GM23338 (cell line): ENCODE data around the gene KRT222. TPM values are rescaled to one million over a fixed set of nuclear protein-coding genes. Genes with fewer than 3 reads are reported as not detected.
A peak's percentile ranks its signal among the peaks of the same experiment; 100 is the strongest.

Experiments used
- ATAC-seq: fragments of 200-7000 bp; cut with Tn5 transposase; 3 replicates; pipeline ENCODE4 v1.9.1; 2020
- DNase-seq: peaks from one replicate; pipeline ENCODE4 v3.0.0-alpha.2; 2015; ENCODE audit warnings: low spot score
- H2AFZ ChIP-seq: fragments of 200-600 bp; sonication (generic); 2 replicates; pipeline ENCODE4 v1.8.0; 2016; ENCODE audit warnings: antibody characterized with exemption, mild to moderate bottlenecking, moderate library complexity
- H3F3A ChIP-seq: fragments of 200-600 bp; sonication (generic); replicated peaks from 2 replicates; pipeline ENCODE4 v1.8.0; 2017; ENCODE audit warnings: antibody characterized with exemption, mixed run types, low read depth
- H3K27ac ChIP-seq: fragments of 200-600 bp; sonication (generic); 2 replicates; pipeline ENCODE4 v1.6.1; 2016; ENCODE audit warnings: low read depth
- H3K27me3 ChIP-seq: fragments of 200-600 bp; sonication (generic); 2 replicates; pipeline ENCODE4 v1.8.0; 2016; ENCODE audit warnings: mild to moderate bottlenecking, mixed run types, moderate library complexity; ENCODE audit not compliant: insufficient read depth
- H3K36me3 ChIP-seq: fragments of 200-600 bp; sonication (generic); 2 replicates; pipeline ENCODE4 v1.8.0; 2016; ENCODE audit warnings: mild to moderate bottlenecking; ENCODE audit not compliant: insufficient read depth
- H3K4me1 ChIP-seq: fragments of 200-600 bp; sonication (generic); 2 replicates; pipeline ENCODE4 v1.8.0; 2016; ENCODE audit warnings: mild to moderate bottlenecking, moderate library complexity; ENCODE audit not compliant: insufficient read depth
- H3K4me2 ChIP-seq: fragments of 200-600 bp; sonication (generic); 2 replicates; pipeline ENCODE4 v1.7.1; 2017; ENCODE audit warnings: mixed run types
- H3K4me3 ChIP-seq: fragments of 200-600 bp; sonication (generic); 2 replicates; pipeline ENCODE4 v1.6.1; 2016; ENCODE audit warnings: mixed run types
- H3K79me2 ChIP-seq: fragments of 200-600 bp; sonication (generic); replicated peaks from 2 replicates; pipeline ENCODE4 v1.8.0; 2017; ENCODE audit warnings: mild to moderate bottlenecking; ENCODE audit not compliant: insufficient read depth
- H3K9me2 ChIP-seq: fragments of 200-600 bp; sonication (generic); 2 replicates; pipeline ENCODE4 v1.8.0; 2017; ENCODE audit not compliant: insufficient read depth
- H4K20me1 ChIP-seq: fragments of 200-600 bp; sonication (generic); replicated peaks from 2 replicates; pipeline ENCODE4 v1.8.0; 2017; ENCODE audit warnings: mild to moderate bottlenecking; ENCODE audit not compliant: insufficient read depth
- H3K27ac Mint-ChIP-seq: 2 replicates; pipeline ENCODE4 v1.8.0; 2020; ENCODE audit warnings: inconsistent platforms, mild to moderate bottlenecking, moderate library complexity, mixed read lengths
- H3K27me3 Mint-ChIP-seq: 3 replicates; pipeline ENCODE4 v1.8.0; 2022; ENCODE audit warnings: low read depth, mild to moderate bottlenecking, moderate library complexity, mixed read lengths, inconsistent platforms; ENCODE audit not compliant: insufficient read depth, poor library complexity
- H3K36me3 Mint-ChIP-seq: 3 replicates; pipeline ENCODE4 v1.8.0; 2021; ENCODE audit warnings: low read depth, mild to moderate bottlenecking, inconsistent platforms, moderate library complexity, mixed read lengths
- H3K4me1 Mint-ChIP-seq: 3 replicates; pipeline ENCODE4 v1.8.0; 2020; ENCODE audit warnings: mild to moderate bottlenecking, inconsistent platforms, mixed read lengths
- H3K4me3 Mint-ChIP-seq: 3 replicates; pipeline ENCODE4 v1.8.0; 2021; ENCODE audit warnings: moderate library complexity, mild to moderate bottlenecking, inconsistent platforms, mixed read lengths
- H3K9me3 Mint-ChIP-seq: 3 replicates; pipeline ENCODE4 v1.8.0; 2020; ENCODE audit warnings: moderate library complexity, mild to moderate bottlenecking, inconsistent platforms, mixed read lengths
- CREB1 ChIP-seq: fragments of 250-450 bp; sonication (Bioruptor Pico); IDR thresholded peaks from 2 replicates; pipeline ENCODE4 v1.5.0; 2020; ENCODE audit warnings: low read depth, mild to moderate bottlenecking, moderate library complexity
- JUNB ChIP-seq: IDR thresholded peaks from one replicate; pipeline ENCODE4 v1.6.1; 2016; ENCODE audit warnings: antibody characterized with exemption; ENCODE audit not compliant: unreplicated experiment
- NANOG ChIP-seq: IDR thresholded peaks from 2 replicates; pipeline ENCODE4 v1.6.1; 2016; ENCODE audit warnings: antibody characterized with exemption, borderline replicate concordance
- POLR2AphosphoS5 ChIP-seq: IDR thresholded peaks from 2 replicates; pipeline ENCODE4 v1.6.1; 2016; ENCODE audit warnings: antibody characterized with exemption, low read depth
- STAT1 ChIP-seq: IDR thresholded peaks from one replicate; pipeline ENCODE4 v1.6.1; 2016; ENCODE audit warnings: antibody characterized with exemption; ENCODE audit not compliant: unreplicated experiment
- ZNF114 ChIP-seq: fragments of 250-450 bp; sonication (Bioruptor Pico); IDR thresholded peaks from 2 replicates; pipeline ENCODE4 v1.5.0; 2020; ENCODE audit warnings: mild to moderate bottlenecking, moderate library complexity
- ZNF331 ChIP-seq: fragments of 250-450 bp; sonication (Bioruptor Pico); IDR thresholded peaks from 2 replicates; pipeline ENCODE4 v1.5.0; 2020; ENCODE audit warnings: low read depth, mild to moderate bottlenecking, moderate library complexity
- polyA plus RNA-seq: library from polyadenylated mRNA; unstranded; fragments of >200 nt; fragmentation: Nextera tagmentation; extraction: Ambion mirVana; gene quantifications from 2 replicates; pipeline ENCODE4 v1.2.1, GENCODE V29; 2016
- total RNA-seq: library from RNA; depleted of rRNA; stranded (reverse); fragments of >200 nt; shearing (Covaris generic); gene quantifications from 2 replicates; pipeline ENCODE4 v1.2.3, GENCODE V29; 2014
- TF ChIP-seq, protein P1 (sequence below): IDR thresholded peaks from 2 replicates; pipeline ENCODE4 v1.6.1; 2016; ENCODE audit warnings: antibody characterized with exemption
- TF ChIP-seq, protein P2 (sequence below): fragments of 250-450 bp; sonication (Bioruptor Pico); IDR thresholded peaks from 2 replicates; pipeline ENCODE4 v1.5.0; 2020; ENCODE audit warnings: mild to moderate bottlenecking, moderate library complexity

The KRT222 gene
- total and polyA plus RNA-seq, 2 experiments from 2014 or later: not detected

DNA sequence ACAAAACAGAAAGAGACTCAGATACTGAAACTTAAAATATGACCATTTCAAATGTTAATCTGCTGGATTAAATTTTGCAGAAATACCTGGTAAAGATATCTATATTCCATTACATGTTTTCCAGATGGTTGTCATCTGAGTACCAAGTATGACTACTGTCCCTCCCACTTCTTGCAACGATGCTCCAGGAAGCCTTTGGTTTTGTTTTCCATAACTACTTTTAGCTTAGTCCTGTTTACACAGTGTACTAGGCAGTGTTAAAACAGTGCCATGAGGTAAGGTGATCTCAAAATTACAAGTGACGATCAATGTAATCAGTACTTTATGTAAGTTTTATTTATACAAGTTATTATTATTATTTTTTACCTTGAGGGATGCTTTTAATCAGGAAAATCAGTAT is 35.1 kb downstream of the KRT222 start:
- no peak for DNase-seq
- H3K9me2 ChIP-seq: no peaks in the 10 kb centered on the region
- peaks cover 64% of the 10 kb centered on the region for H3K36me3 Mint-ChIP-seq
- H3K27ac ChIP-seq: no peak overlapping the region
- H3K4me3 ChIP-seq: no peak overlapping the region
- no peak overlapping the region for H3K4me2 ChIP-seq
- no peak for ATAC-seq
- no peaks in the 10 kb centered on the region for H3K79me2 ChIP-seq
- no peaks in the 10 kb centered on the region; the same call in 1 of the 2 replicates for H4K20me1 ChIP-seq
- no peaks in the 10 kb centered on the region for H3K27me3 ChIP-seq
- TF ChIP-seq ZNF114 (no peak), NANOG (no peak), POLR2AphosphoS5 (no peak), STAT1 (no peak), JUNB (no peak)
- TF ChIP-seq, protein P1, sequence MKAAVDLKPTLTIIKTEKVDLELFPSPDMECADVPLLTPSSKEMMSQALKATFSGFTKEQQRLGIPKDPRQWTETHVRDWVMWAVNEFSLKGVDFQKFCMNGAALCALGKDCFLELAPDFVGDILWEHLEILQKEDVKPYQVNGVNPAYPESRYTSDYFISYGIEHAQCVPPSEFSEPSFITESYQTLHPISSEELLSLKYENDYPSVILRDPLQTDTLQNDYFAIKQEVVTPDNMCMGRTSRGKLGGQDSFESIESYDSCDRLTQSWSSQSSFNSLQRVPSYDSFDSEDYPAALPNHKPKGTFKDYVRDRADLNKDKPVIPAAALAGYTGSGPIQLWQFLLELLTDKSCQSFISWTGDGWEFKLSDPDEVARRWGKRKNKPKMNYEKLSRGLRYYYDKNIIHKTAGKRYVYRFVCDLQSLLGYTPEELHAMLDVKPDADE: no peak
- no peak overlapping the region for H2AFZ ChIP-seq
- no peak overlapping the region for H3K27ac Mint-ChIP-seq
- H3K4me3 Mint-ChIP-seq: no peak overlapping the region
- peaks cover 58% of the 10 kb centered on the region for H3K36me3 ChIP-seq
- peaks cover 2% of the 10 kb centered on the region for H3K27me3 Mint-ChIP-seq
- 0 out of 2 replicates have a peak, but pooled peaks cover 4% of the 10 kb centered on the region for H3F3A ChIP-seq
- H3K4me1 Mint-ChIP-seq: peaks cover 2% of the 10 kb centered on the region; the same call in 2 of the 3 replicates
- peaks cover 4% of the 10 kb centered on the region for H3K4me1 ChIP-seq
- no peaks in the 10 kb centered on the region for H3K9me3 Mint-ChIP-seq

DNA sequence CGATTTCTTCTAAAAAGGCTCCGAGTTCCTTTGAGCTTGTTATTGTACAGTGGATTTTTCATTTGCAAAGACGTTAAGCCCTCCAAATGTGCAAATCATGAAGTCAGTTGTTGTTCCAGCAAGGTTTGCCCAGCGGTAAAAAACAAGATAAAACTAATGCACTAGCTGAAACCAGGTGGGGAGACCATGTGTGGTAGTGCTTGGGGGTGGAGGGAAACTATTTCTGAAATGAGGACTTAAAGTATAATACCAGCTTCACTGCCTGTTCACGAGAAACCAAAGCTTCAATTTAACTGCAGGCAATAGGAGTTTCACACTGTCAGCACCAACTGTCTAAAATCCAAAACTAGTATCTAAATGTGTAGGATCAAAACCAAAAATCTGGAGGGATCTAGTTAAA is 39.7 kb downstream of the KRT222 start:
- no peak overlapping the region for H3K4me3 Mint-ChIP-seq
- 0 out of 2 replicates have a peak, but pooled peaks cover 4% of the 10 kb centered on the region for H3F3A ChIP-seq
- peaks cover 22% of the 10 kb centered on the region; the same call in 2 of the 3 replicates for H3K36me3 Mint-ChIP-seq
- H2AFZ ChIP-seq: no peak overlapping the region
- no peaks in the 10 kb centered on the region for H3K27me3 ChIP-seq
- H3K27ac Mint-ChIP-seq: peak overlapping the region; percentile 7; the same call in 1 of the 2 replicates
- H3K79me2 ChIP-seq: no peaks in the 10 kb centered on the region
- no peak for TF ChIP-seq NANOG
- H3K36me3 ChIP-seq: peaks cover 20% of the 10 kb centered on the region
- no peak overlapping the region for H3K27ac ChIP-seq
- H3K4me1 Mint-ChIP-seq: peaks cover 8% of the 10 kb centered on the region
- H3K9me3 Mint-ChIP-seq: no peaks in the 10 kb centered on the region
- H3K4me2 ChIP-seq: no peak overlapping the region
- ATAC-seq: no peak
- no peak for DNase-seq
- no peaks in the 10 kb centered on the region for H3K27me3 Mint-ChIP-seq
- H3K4me3 ChIP-seq: no peak overlapping the region
- H4K20me1 ChIP-seq: no peaks in the 10 kb centered on the region; the same call in 1 of the 2 replicates
- peaks cover 14% of the 10 kb centered on the region for H3K4me1 ChIP-seq
- H3K9me2 ChIP-seq: no peaks in the 10 kb centered on the region

DNA sequence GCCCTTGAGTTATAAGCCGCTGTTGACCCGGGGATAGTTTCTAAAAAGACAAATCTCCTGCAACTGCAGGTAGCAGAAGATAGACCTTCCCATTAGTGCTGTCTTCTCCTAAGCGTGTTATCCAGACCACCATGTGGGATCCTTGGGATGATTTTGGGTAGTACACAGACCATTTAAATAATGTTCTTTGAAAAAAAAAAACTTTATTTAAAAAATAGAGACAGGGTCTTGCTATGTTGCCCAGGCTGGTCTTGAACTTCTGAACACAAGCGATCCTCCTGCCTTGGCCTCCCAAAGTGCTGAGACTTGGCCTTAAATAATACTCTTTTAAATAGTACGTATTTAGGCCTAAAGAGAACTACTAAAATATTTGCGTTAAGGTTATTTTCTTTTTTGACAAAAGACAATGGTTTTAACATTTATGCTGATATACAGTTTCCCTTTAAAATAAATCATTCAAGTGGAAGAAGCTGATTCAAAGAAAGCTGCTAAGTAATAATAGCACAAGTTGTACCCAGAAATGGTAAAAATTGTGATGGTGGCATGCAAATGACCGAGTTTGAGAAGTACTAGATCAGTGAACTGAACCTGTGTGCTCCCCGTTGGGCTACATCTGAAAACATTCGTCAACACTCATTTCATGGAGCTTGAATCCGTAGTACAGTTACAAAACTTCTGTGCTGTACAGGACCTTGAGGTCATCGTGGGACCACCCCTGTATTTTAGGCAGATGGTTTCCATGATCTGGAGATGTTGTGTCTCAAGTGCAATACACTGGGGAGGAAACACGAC is 41.4 kb downstream of the KRT222 start:
- H3K9me2 ChIP-seq: no peaks in the 10 kb centered on the region
- H3K79me2 ChIP-seq: no peaks in the 10 kb centered on the region
- H3K36me3 ChIP-seq: peaks cover 4% of the 10 kb centered on the region; the same call in 1 of the 2 replicates
- ATAC-seq (no peak), DNase-seq (no peak)
- H4K20me1 ChIP-seq: no peaks in the 10 kb centered on the region; the same call in 1 of the 2 replicates
- Mint-ChIP-seq H3K9me3 (no peaks in the 10 kb centered on the region), H3K4me1 (peaks cover 8% of the 10 kb centered on the region), H3K27ac (no peak overlapping the region), H3K4me3 (no peak overlapping the region), H3K36me3 (peaks cover 7% of the 10 kb centered on the region; the same call in 2 of the 3 replicates), H3K27me3 (no peaks in the 10 kb centered on the region)
- peaks cover 14% of the 10 kb centered on the region for H3K4me1 ChIP-seq
- H3F3A ChIP-seq: 0 out of 2 replicates have a peak, but pooled peaks cover 4% of the 10 kb centered on the region
- no peak overlapping the region for H3K4me3 ChIP-seq
- H3K4me2 ChIP-seq: no peak overlapping the region
- no peak overlapping the region for H3K27ac ChIP-seq
- no peak overlapping the region for H2AFZ ChIP-seq
- no peaks in the 10 kb centered on the region for H3K27me3 ChIP-seq
- TF ChIP-seq NANOG (no peak), ZNF331 (CRISPR knock-in tag) (no peak), ZNF114 (no peak), CREB1 (no peak)
- TF ChIP-seq, protein P2, sequence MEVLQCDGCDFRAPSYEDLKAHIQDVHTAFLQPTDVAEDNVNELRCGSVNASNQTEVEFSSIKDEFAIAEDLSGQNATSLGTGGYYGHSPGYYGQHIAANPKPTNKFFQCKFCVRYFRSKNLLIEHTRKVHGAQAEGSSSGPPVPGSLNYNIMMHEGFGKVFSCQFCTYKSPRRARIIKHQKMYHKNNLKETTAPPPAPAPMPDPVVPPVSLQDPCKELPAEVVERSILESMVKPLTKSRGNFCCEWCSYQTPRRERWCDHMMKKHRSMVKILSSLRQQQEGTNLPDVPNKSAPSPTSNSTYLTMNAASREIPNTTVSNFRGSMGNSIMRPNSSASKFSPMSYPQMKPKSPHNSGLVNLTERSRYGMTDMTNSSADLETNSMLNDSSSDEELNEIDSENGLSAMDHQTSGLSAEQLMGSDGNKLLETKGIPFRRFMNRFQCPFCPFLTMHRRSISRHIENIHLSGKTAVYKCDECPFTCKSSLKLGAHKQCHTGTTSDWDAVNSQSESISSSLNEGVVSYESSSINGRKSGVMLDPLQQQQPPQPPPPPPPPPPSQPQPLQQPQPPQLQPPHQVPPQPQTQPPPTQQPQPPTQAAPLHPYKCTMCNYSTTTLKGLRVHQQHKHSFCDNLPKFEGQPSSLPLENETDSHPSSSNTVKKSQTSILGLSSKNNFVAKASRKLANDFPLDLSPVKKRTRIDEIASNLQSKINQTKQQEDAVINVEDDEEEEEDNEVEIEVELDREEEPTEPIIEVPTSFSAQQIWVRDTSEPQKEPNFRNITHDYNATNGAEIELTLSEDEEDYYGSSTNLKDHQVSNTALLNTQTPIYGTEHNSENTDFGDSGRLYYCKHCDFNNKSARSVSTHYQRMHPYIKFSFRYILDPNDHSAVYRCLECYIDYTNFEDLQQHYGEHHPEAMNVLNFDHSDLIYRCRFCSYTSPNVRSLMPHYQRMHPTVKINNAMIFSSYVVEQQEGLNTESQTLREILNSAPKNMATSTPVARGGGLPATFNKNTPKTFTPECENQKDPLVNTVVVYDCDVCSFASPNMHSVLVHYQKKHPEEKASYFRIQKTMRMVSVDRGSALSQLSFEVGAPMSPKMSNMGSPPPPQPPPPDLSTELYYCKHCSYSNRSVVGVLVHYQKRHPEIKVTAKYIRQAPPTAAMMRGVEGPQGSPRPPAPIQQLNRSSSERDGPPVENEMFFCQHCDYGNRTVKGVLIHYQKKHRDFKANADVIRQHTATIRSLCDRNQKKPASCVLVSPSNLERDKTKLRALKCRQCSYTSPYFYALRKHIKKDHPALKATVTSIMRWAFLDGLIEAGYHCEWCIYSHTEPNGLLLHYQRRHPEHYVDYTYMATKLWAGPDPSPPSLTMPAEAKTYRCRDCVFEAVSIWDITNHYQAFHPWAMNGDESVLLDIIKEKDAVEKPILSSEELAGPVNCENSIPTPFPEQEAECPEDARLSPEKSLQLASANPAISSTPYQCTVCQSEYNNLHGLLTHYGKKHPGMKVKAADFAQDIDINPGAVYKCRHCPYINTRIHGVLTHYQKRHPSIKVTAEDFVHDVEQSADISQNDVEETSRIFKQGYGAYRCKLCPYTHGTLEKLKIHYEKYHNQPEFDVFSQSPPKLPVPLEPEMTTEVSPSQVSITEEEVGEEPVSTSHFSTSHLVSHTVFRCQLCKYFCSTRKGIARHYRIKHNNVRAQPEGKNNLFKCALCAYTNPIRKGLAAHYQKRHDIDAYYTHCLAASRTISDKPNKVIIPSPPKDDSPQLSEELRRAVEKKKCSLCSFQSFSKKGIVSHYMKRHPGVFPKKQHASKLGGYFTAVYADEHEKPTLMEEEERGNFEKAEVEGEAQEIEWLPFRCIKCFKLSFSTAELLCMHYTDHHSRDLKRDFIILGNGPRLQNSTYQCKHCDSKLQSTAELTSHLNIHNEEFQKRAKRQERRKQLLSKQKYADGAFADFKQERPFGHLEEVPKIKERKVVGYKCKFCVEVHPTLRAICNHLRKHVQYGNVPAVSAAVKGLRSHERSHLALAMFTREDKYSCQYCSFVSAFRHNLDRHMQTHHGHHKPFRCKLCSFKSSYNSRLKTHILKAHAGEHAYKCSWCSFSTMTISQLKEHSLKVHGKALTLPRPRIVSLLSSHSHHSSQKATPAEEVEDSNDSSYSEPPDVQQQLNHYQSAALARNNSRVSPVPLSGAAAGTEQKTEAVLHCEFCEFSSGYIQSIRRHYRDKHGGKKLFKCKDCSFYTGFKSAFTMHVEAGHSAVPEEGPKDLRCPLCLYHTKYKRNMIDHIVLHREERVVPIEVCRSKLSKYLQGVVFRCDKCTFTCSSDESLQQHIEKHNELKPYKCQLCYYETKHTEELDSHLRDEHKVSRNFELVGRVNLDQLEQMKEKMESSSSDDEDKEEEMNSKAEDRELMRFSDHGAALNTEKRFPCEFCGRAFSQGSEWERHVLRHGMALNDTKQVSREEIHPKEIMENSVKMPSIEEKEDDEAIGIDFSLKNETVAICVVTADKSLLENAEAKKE (CRISPR knock-in tag): no peak
